SH-SY5Y (cell line): Measurements from ENCODE around the gene STAG2.

Experiments used
- GATA2 ChIP-seq: IDR thresholded peaks from 2 replicates; pipeline ENCODE4 v1.6.1; 2011; ENCODE audit warnings: mild to moderate bottlenecking, low read depth, low read length
- GATA3 ChIP-seq: IDR thresholded peaks from 2 replicates; pipeline ENCODE4 v1.6.1; 2011; ENCODE audit warnings: low read depth, mild to moderate bottlenecking, low read length, moderate library complexity

STAG2 gene

DNA sequence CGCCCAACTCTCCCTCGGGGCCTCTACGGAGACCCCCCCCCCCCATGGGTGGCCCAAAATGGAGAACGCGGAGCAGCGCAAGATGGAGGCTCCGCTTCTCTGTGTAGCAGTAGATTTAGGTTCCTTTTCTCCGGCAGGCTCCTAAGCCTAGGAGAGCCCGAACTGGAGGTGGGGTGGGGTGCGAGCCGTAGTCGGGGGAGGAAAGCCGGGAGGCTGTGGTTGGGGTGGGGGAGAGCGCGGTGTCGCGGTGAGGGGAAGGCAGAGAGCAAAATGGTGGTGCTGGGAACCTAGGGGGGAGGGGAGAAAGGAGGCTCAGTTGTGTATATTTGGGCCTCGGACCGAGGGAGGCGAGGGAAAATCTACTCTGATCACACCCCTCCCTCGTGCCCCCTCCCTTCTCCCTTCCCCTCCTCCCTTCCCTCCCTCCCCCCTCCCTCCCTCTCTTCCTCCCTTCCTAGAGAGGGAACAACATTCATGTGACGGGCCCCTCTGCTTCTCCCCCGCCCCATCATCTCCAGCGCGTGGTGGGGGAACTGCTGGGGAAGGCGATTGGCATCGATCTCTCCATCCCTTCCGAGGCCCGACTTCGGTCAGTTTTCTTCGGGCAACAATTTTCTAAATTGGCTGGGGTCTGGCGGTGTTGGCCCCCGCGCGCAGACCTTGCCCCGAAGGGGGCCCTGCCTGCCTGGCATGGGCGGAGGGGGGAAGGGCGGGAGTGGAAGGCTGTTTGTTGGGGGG is at the start of gene STAG2:
Gene STAG2, plus strand, starts transcription at position 439 of the 738 bp plus-strand sequence. CDS start 60,922 bp downstream, outside the sequence.
- TF ChIP-seq GATA2 (no peak), GATA3 (no peak)

- TF ChIP-seq GATA3 (no peak), GATA2 (no peak)
Observed at GRCh38 chrX:123917069-123917468, 44.4 kb upstream of the STAG2 start.

DNA sequence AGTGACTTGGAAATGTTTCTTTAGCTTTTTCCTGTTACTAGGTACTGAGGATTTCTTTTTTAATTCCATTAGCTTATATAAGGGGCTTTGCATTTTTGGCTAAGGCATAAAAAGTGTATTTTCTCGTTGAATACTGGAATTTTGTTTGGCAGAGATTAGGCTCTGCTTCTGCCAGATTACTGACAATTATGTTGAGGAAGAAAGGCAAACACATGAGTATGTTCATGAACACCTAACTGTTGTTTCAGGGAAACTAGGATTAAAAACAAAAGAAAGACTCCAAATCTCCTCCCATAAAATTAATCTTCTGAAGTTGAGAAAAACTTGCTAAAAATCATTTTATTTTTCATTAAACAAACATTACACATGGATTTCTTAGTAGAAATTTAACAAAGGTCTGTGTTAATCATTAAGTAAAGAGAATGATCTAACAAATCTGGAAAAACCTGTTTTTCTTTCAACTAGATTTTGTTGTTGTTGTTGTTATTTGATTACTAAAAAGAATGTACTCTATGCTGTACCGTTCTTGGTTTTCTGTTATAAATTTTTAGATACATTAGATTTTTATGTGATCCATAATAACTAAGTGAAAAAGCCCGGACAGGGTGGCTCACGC is 43.3 kb upstream of the STAG2 start:
- TF ChIP-seq GATA3 (no peak), GATA2 (no peak)

GRCh38 chrX:123920105-123920785 is 41.3 kb upstream of the STAG2 start:
- TF ChIP-seq GATA2 (no peak), GATA3 (no peak)

GRCh38 chrX:123923211-123923610 is 38.3 kb upstream of the STAG2 start:
- no peak for TF ChIP-seq GATA3
- TF ChIP-seq GATA2: no peak

DNA sequence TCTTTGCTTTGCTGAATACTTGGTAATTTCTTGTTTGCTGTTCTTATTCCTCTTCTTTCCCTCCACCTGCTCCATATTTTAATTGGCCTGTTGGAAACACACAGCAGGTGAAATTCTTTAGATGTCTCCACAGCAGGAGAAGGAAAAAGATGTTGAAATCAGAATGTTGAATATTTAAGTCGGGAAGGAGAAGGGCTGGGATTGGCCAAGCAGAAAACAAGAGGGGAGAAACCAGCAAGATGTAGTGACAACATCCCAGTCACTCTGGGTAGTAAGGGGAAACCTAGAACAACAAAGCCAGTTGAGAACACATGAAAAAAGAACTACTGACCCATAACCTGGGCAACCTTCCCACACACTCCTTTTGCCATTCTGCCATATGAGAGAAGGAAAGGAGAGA is 37.3 kb upstream of the STAG2 start:
- TF ChIP-seq GATA3 (no peak), GATA2 (no peak)

DNA sequence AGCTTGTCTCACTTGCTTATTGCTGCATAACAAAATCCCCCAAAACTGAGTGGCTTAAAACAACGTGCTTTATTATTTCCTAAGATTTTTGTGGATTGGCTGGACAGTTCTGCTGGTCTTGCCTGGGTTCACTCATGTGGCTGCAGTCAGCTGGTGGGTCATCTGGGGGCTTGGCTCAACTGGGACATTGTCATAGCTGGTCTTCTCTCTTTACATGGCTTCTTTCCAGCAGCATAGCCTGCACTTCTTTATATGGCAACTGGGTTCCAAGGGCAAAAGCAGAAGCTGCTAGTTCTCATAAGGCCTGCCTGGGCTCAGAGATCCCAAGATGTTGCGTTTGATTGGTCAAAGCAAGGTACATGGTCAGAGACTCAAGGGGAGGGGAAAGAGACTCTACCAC is 33.7 kb upstream of the STAG2 start:
- TF ChIP-seq GATA2 (no peak), GATA3 (no peak)

DNA sequence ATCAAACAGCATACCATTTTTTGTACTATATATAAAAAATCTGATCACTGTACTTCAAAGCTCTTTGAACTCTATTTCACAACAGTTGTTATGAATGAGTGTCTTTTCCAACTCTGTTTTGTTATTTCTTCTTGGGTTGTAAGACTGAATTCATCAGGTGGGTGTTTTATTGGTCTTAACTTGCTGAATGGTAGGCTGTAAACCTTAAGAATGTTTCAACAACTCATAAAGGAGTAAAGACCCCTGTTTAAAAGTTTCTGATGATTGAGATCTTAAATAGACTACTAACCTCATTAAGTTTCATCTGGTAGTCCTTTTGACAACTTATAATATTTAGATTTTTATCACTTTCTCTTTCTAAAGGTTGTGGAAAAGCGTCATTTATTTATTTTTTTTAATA is 18.4 kb upstream of the STAG2 start:
- TF ChIP-seq GATA2 (no peak), GATA3 (no peak)

DNA sequence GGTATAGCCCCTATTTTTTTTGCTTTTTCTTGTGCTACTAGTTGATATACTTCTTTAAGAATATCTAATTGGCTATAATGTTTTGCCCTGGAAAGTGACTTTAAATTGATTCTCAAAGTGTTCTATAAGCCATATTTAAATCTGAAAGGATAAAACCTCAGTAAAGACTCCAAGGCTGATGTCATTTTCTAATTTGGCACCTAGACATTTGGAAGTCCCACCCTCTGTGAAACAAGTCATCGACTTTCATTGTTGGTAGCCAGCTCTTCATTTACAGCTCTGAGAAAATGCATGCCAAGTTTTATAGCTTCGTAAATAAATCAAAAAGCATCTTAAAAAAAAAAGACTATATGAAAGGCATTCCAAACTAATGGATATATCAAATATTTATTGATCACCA is 18.0 kb upstream of the STAG2 start:
- TF ChIP-seq GATA2 (no peak), GATA3 (no peak)

- no peak for TF ChIP-seq GATA2
- TF ChIP-seq GATA3: no peak
Observed at GRCh38 chrX:123949846-123950245, 11.7 kb upstream of the STAG2 start.

DNA sequence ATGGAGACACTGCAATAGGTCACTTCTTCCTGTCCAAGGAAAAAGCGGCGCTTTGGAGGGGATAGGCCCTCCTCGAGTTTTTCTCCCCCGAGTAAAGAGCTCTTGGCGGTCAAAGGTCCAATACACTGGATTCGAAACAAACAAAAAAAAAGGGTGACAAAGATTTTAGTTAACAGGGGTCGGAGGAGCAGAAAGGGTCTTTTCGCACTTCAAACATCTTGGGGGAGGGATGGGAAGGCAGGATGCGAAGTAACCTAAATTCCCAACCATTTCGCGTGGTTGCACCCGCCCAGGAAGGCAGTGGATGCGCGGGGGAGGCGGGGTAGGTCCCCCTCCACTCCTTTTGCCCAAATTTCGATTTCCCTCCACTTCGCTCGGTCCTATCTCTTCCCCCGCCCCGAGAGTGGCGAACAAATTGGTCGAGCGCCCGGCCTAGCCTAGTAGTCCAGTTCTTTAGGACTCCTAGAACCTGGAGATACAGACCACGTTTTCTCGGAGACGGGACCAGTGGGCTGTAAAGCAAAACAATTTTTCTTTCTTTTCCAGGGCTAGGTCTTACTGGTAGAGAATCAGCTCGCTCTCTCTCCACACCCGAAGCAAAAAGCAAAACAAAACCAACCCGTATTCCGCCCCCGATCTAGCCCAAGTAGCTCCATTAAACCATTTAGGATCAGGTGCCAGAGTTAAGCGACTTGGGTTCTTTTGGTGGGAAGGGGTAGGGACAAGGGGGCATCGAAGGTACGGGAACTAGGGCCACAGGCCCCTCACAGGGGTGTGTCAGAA is 2.0 kb upstream of the STAG2 start:
- TF ChIP-seq GATA2 (no peak), GATA3 (no peak)

- TF ChIP-seq GATA2 (no peak), GATA3 (no peak)
Observed at GRCh38 chrX:123960956-123961267, 594 bp upstream of the STAG2 start.

DNA sequence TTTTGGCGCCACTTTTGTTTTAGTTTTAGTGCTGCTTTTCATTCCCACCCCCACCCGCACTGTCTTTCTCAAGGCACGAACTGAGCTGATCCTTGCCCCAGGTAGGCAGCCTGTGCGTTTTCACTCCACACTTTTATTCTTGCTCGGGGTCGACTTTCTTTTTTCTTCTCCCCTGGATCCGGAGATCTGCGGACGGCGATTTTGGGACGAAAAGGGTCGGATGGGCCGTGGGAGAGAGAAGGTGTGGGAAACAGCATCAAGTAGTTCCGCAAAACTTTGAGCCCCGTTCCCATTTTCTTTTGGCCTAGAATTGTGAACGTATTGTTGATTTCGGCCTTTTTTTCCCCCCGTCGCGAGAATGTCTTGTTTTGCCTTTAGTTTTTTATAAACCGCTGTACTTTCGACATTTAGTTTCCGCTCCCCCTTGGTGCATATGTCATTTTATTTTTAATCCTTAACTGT is 531 bp downstream of the STAG2 start:
- TF ChIP-seq GATA3 (no peak), GATA2 (no peak)

GRCh38 chrX:123962794-123963373 is 1.4 kb downstream of the STAG2 start:
- TF ChIP-seq GATA3: no peak
- TF ChIP-seq GATA2: no peak
